IMR-90 (cell line): Measurements from ENCODE around the gene ZNF26. TPM values are rescaled to one million over a fixed set of nuclear protein-coding genes. Genes with fewer than 3 reads are reported as not detected.

ENCODE experiments used
- ATAC-seq: fragments of 200-7000 bp; cut with Tn5 transposase; 2 replicates; pipeline ENCODE4 v1.9.1; 2020; ENCODE audit warnings: low read depth, mild to moderate bottlenecking, moderate library complexity
- BruUV-seq: library from RNA; stranded (reverse); fragments of 400-500 nt; replicated peaks from 2 replicates; lab custom pipeline; 2021; lab: Mats Ljungman, UMichigan
- CTCF ChIA-PET: fragments of 300-600 bp; formaldehyde crosslinking; extraction: SDS; loops from one replicate; lab custom pipeline; 2021; ENCODE audit warnings: antibody characterized with exemption; lab: Yijun Ruan, JAX
- POLR2A ChIA-PET: fragments of 300-600 bp; sonication (Branson Sonifier 250); formaldehyde crosslinking; loops from one replicate; lab custom pipeline; 2022; ENCODE audit warnings: antibody characterized with exemption; ENCODE audit not compliant: unreplicated experiment; lab: Charles Lee
- DNase-seq: peaks from one replicate; pipeline ENCODE4 v3.0.0; 2013
- H2AFZ ChIP-seq: replicated peaks from 2 replicates; pipeline ENCODE3; 2013; ENCODE audit warnings: low read length, mild to moderate bottlenecking; ENCODE audit not compliant: poor library complexity
- H2AK5ac ChIP-seq: 2 replicates; pipeline ENCODE4 v1.6.1; 2013; ENCODE audit warnings: low read depth, low read length, inconsistent platforms
- H2AK9ac ChIP-seq: replicated peaks from 2 replicates; pipeline ENCODE3; 2013; ENCODE audit warnings: mild to moderate bottlenecking, low read depth, low read length, moderate library complexity; ENCODE audit not compliant: poor library complexity
- H2BK120ac ChIP-seq: 2 replicates; pipeline ENCODE4 v1.6.1; 2013; ENCODE audit warnings: low read depth, low read length, inconsistent platforms
- H2BK15ac ChIP-seq: 3 replicates; pipeline ENCODE4 v1.6.1; 2013; ENCODE audit warnings: low read depth, low read length, inconsistent platforms
- H2BK20ac ChIP-seq: 2 replicates; pipeline ENCODE4 v1.6.1; 2013; ENCODE audit warnings: low read depth, mild to moderate bottlenecking, inconsistent platforms, low read length, moderate library complexity
- H2BK5ac ChIP-seq: 2 replicates; pipeline ENCODE4 v1.6.1; 2013; ENCODE audit warnings: mild to moderate bottlenecking, low read depth, low read length, inconsistent platforms; ENCODE audit not compliant: poor library complexity, severe bottlenecking
- H3K14ac ChIP-seq: replicated peaks from 2 replicates; pipeline ENCODE4 v1.6.1; 2013; ENCODE audit warnings: low read depth, low read length, inconsistent platforms
- H3K18ac ChIP-seq: 2 replicates; pipeline ENCODE4 v1.6.1; 2013; ENCODE audit warnings: low read depth, low read length, control low read depth
- H3K23ac ChIP-seq: 2 replicates; pipeline ENCODE4 v1.6.1; 2013; ENCODE audit warnings: low read depth, low read length, inconsistent platforms
- H3K27ac ChIP-seq: 2 replicates; pipeline ENCODE4 v1.5.1; 2013; ENCODE audit warnings: mild to moderate bottlenecking, control low read depth, low read length; ENCODE audit not compliant: insufficient read depth
- H3K27me3 ChIP-seq: 2 replicates; pipeline ENCODE4 v1.6.1; 2013; ENCODE audit warnings: low read length; ENCODE audit not compliant: control insufficient read depth, insufficient read depth
- H3K36me3 ChIP-seq: 2 replicates; pipeline ENCODE4 v1.6.1; 2013; ENCODE audit warnings: low read length, mixed read lengths; ENCODE audit not compliant: control insufficient read depth, insufficient read depth
- H3K4ac ChIP-seq: 2 replicates; pipeline ENCODE4 v1.6.1; 2013; ENCODE audit warnings: low read depth, low read length, inconsistent platforms
- H3K4me1 ChIP-seq: 2 replicates; pipeline ENCODE4 v1.6.1; 2013; ENCODE audit warnings: low read length, mixed read lengths; ENCODE audit not compliant: control insufficient read depth, insufficient read depth
- H3K4me2 ChIP-seq: 2 replicates; pipeline ENCODE4 v1.6.1; 2013; ENCODE audit warnings: low read depth, mild to moderate bottlenecking, control low read depth, low read length, moderate library complexity
- H3K4me3 ChIP-seq: 2 replicates; pipeline ENCODE4 v1.5.1; 2013; ENCODE audit warnings: low read depth, mild to moderate bottlenecking, control low read depth, low read length, moderate library complexity; ENCODE audit not compliant: insufficient read depth
- H3K56ac ChIP-seq: 2 replicates; pipeline ENCODE4 v1.6.1; 2013; ENCODE audit warnings: low read length, inconsistent platforms; ENCODE audit not compliant: insufficient read depth; ENCODE audit errors: extremely low read depth
- H3K79me1 ChIP-seq, 2 experiments: 2 replicates each; pipeline ENCODE4 v1.6.1; 2013; ENCODE audit warnings: low read length in 2 of 2, inconsistent platforms in 1 of 2, low read depth in 1 of 2
- H3K9ac ChIP-seq: 2 replicates; pipeline ENCODE4 v1.6.1; 2013; ENCODE audit warnings: low read depth, low read length, control low read depth
- H3K9me1 ChIP-seq: 2 replicates; pipeline ENCODE4 v1.6.1; 2013; ENCODE audit warnings: low read length, inconsistent platforms; ENCODE audit not compliant: insufficient read depth
- H3K9me3 ChIP-seq: 2 replicates; pipeline ENCODE4 v1.6.1; 2013; ENCODE audit warnings: low read length; ENCODE audit not compliant: control insufficient read depth, insufficient read depth
- H4K20me1 ChIP-seq: 2 replicates; pipeline ENCODE4 v1.6.1; 2013; ENCODE audit warnings: low read length, inconsistent platforms; ENCODE audit not compliant: insufficient read depth
- H4K5ac ChIP-seq: 2 replicates; pipeline ENCODE4 v1.6.1; 2013; ENCODE audit warnings: mild to moderate bottlenecking, low read depth, low read length, control low read depth
- H4K8ac ChIP-seq, 2 experiments: 2 replicates each; pipeline ENCODE4 v1.6.1; 2013; ENCODE audit warnings: low read depth in 2 of 2, low read length in 2 of 2, control low read depth in 1 of 2, inconsistent platforms in 1 of 2
- H4K91ac ChIP-seq: 2 replicates; pipeline ENCODE4 v1.6.1; 2013; ENCODE audit warnings: low read depth, low read length, inconsistent platforms; ENCODE audit not compliant: insufficient read depth
- ELK1 ChIP-seq: fragments of 150-350 bp; IDR thresholded peaks from 2 replicates; pipeline ENCODE4 v1.6.1; 2016; ENCODE audit warnings: low read depth, mild to moderate bottlenecking, low read length, moderate library complexity, borderline replicate concordance
- FOS ChIP-seq: fragments of 150-350 bp; IDR thresholded peaks from 2 replicates; pipeline ENCODE4 v1.6.1; 2016; ENCODE audit warnings: low read depth, low read length
- MAFK ChIP-seq: IDR thresholded peaks from 2 replicates; pipeline ENCODE4 v1.6.1; 2012; ENCODE audit warnings: low read depth, low read length, improper control_type of control experiment
- MAZ ChIP-seq: IDR thresholded peaks from 2 replicates; pipeline ENCODE4 v1.6.1; 2012; ENCODE audit warnings: low read depth, mild to moderate bottlenecking, low read length, improper control_type of control experiment, moderate library complexity, borderline replicate concordance
- MXI1 ChIP-seq: IDR thresholded peaks from 2 replicates; pipeline ENCODE4 v1.6.1; 2012; ENCODE audit warnings: low read depth, mild to moderate bottlenecking, low read length, moderate library complexity, borderline replicate concordance
- RCOR1 ChIP-seq: IDR thresholded peaks from 2 replicates; pipeline ENCODE4 v1.6.1; 2012; ENCODE audit warnings: mild to moderate bottlenecking, low read length, improper control_type of control experiment; ENCODE audit not compliant: insufficient replicate concordance
- RFX5 ChIP-seq: IDR thresholded peaks from 2 replicates; pipeline ENCODE4 v1.8.0; 2012; ENCODE audit warnings: low read depth, mild to moderate bottlenecking, low read length, moderate library complexity
- USF2 ChIP-seq: fragments of 150-350 bp; IDR thresholded peaks from 2 replicates; pipeline ENCODE4 v1.6.1; 2017; ENCODE audit warnings: mild to moderate bottlenecking, antibody characterized with exemption, low read length, low read depth
- WGBS, 2 experiments: methylation state at CpG; one replicate each; pipeline versions ENCODE4 v1.1.5 to v1.1.7; 2013; ENCODE audit warnings: missing lambda C conversion rate in 2 of 2; ENCODE audit not compliant: insufficient read length in 1 of 2; ENCODE audit errors: extremely low coverage in 2 of 2; 5-methylcytosine and 5-hydroxymethylcytosine counted together
- dilution Hi-C: fragments of 300-500 bp; cut with HindIII; formaldehyde crosslinking; loops from one replicate; pipeline ENCODE4 v1.14.3; 2018; ENCODE audit warnings: low sequenced_read_pairs; ENCODE audit not compliant: unreplicated experiment
- in situ Hi-C: fragments of 300-500 bp; cut with MboI; formaldehyde crosslinking; loops from 3 replicates; pipeline ENCODE4 v1.14.3; 2019; ENCODE audit warnings: low sequenced_read_pairs, inconsistent platforms, mixed read lengths
- intact Hi-C: fragments of 100-400 bp; cut with micrococcal nuclease; formaldehyde crosslinking; loops from 2 replicates; pipeline ENCODE4 v1.10.0; 2022
- polyA plus RNA-seq, 3 experiments: library from polyadenylated mRNA; depleted of rRNA; stranded (reverse); fragments of >200 nt; gene quantifications; 2 replicates each; pipeline ENCODE4 v1.2.3, GENCODE V29; 2012; ENCODE audit warnings: low replicate concordance in 1 of 3
- total RNA-seq: library from RNA; depleted of rRNA; stranded (reverse); fragments of >200 nt; gene quantifications from 2 replicates; pipeline ENCODE4 v1.2.3, GENCODE V29; 2012

Gene ZNF26
- total and polyA plus RNA-seq, 2 of the 4 experiments (the other 2 are of a cell fraction), result 6.3 to 11.8 TPM

GRCh38 chr12:132950844-132951535, 35.2 kb upstream of the ZNF26 start:
- DNase-seq (no peak), ATAC-seq (no peak)
- H2AK9ac ChIP-seq, result no peak overlapping the region
- no peaks in the 10 kb centered on the region for H3K9me1 ChIP-seq
- no peak overlapping the region for H2BK15ac ChIP-seq
- no peaks in the 10 kb centered on the region for H3K27me3 ChIP-seq
- H3K36me3 ChIP-seq, result peaks cover 34% of the 10 kb centered on the region
- H3K4me2 ChIP-seq, result no peak overlapping the region
- ChIA-PET POLR2A (no interaction called here), CTCF (no interaction called here)
- WGBS, 2 experiments, result 97% methylated on average over 27 of the region's 27 CpGs; no CpG with 5 or more reads in 1 of the 2 experiments
- peaks cover 25 to 56% of the 10 kb centered on the region in 2 experiments for H3K79me1 ChIP-seq
- H4K8ac ChIP-seq, result no peak overlapping the region
- H2BK5ac ChIP-seq, result no peak overlapping the region
- no peak overlapping the region for H3K4me3 ChIP-seq
- peaks cover 6% of the 10 kb centered on the region for H3K4me1 ChIP-seq
- no peaks in the 10 kb centered on the region for H4K20me1 ChIP-seq
- no peak overlapping the region for H4K91ac ChIP-seq
- no peak overlapping the region for H2AK5ac ChIP-seq
- H3K56ac ChIP-seq, result no peak overlapping the region
- no peak overlapping the region for H3K4ac ChIP-seq
- no peak overlapping the region for H2BK120ac ChIP-seq
- no peak overlapping the region for H4K5ac ChIP-seq
- peaks cover 68% of the 10 kb centered on the region for H3K9me3 ChIP-seq
- in situ Hi-C loops (no loop called here), intact Hi-C loops (no loop called here), dilution Hi-C loops (no loop called here)
- no peak overlapping the region for H3K18ac ChIP-seq
- H3K23ac ChIP-seq, result no peak overlapping the region
- no TSS peak for BruUV-seq
- no peak overlapping the region for H2BK20ac ChIP-seq
- H2AFZ ChIP-seq, result no peak overlapping the region
- no peak for TF ChIP-seq RCOR1
- no peak for TF ChIP-seq MXI1
- no peak for TF ChIP-seq MAZ
- no peak for TF ChIP-seq ELK1
- TF ChIP-seq MAFK, result no peak
- no peak for TF ChIP-seq FOS
- TF ChIP-seq USF2, result no peak
- no peak for TF ChIP-seq RFX5
- no peak overlapping the region for H3K9ac ChIP-seq
- no peak overlapping the region for H3K14ac ChIP-seq
- H3K27ac ChIP-seq, result no peak overlapping the region
